IMR-90 (cell line): ENCODE data around the gene CD96. TPM values are rescaled to one million over a fixed set of nuclear protein-coding genes. Genes with fewer than 3 reads are reported as not detected.

Experiments used
- ATAC-seq: fragments of 200-7000 bp; cut with Tn5 transposase; 2 replicates; pipeline ENCODE4 v1.9.1; 2020; ENCODE audit warnings: low read depth, mild to moderate bottlenecking, moderate library complexity
- BruUV-seq: library from RNA; stranded (reverse); fragments of 400-500 nt; replicated peaks from 2 replicates; lab custom pipeline; 2021; lab: Mats Ljungman, UMichigan
- CTCF ChIA-PET: fragments of 300-600 bp; formaldehyde crosslinking; extraction: SDS; loops from one replicate; lab custom pipeline; 2021; ENCODE audit warnings: antibody characterized with exemption; lab: Yijun Ruan, JAX
- POLR2A ChIA-PET: fragments of 300-600 bp; sonication (Branson Sonifier 250); formaldehyde crosslinking; loops from one replicate; lab custom pipeline; 2022; ENCODE audit warnings: antibody characterized with exemption; ENCODE audit not compliant: unreplicated experiment; lab: Charles Lee
- DNase-seq: peaks from one replicate; pipeline ENCODE4 v3.0.0; 2013
- H2AFZ ChIP-seq: replicated peaks from 2 replicates; pipeline ENCODE3; 2013; ENCODE audit warnings: low read length, mild to moderate bottlenecking; ENCODE audit not compliant: poor library complexity
- H2AK5ac ChIP-seq: 2 replicates; pipeline ENCODE4 v1.6.1; 2013; ENCODE audit warnings: low read depth, low read length, inconsistent platforms
- H2AK9ac ChIP-seq: replicated peaks from 2 replicates; pipeline ENCODE3; 2013; ENCODE audit warnings: mild to moderate bottlenecking, low read depth, low read length, moderate library complexity; ENCODE audit not compliant: poor library complexity
- H2BK120ac ChIP-seq: 2 replicates; pipeline ENCODE4 v1.6.1; 2013; ENCODE audit warnings: low read depth, low read length, inconsistent platforms
- H2BK15ac ChIP-seq: 3 replicates; pipeline ENCODE4 v1.6.1; 2013; ENCODE audit warnings: low read depth, low read length, inconsistent platforms
- H2BK20ac ChIP-seq: 2 replicates; pipeline ENCODE4 v1.6.1; 2013; ENCODE audit warnings: low read depth, mild to moderate bottlenecking, inconsistent platforms, low read length, moderate library complexity
- H2BK5ac ChIP-seq: 2 replicates; pipeline ENCODE4 v1.6.1; 2013; ENCODE audit warnings: mild to moderate bottlenecking, low read depth, low read length, inconsistent platforms; ENCODE audit not compliant: poor library complexity, severe bottlenecking
- H3K14ac ChIP-seq: replicated peaks from 2 replicates; pipeline ENCODE4 v1.6.1; 2013; ENCODE audit warnings: low read depth, low read length, inconsistent platforms
- H3K18ac ChIP-seq: 2 replicates; pipeline ENCODE4 v1.6.1; 2013; ENCODE audit warnings: low read depth, low read length, control low read depth
- H3K23ac ChIP-seq: 2 replicates; pipeline ENCODE4 v1.6.1; 2013; ENCODE audit warnings: low read depth, low read length, inconsistent platforms
- H3K27ac ChIP-seq: 2 replicates; pipeline ENCODE4 v1.5.1; 2013; ENCODE audit warnings: mild to moderate bottlenecking, control low read depth, low read length; ENCODE audit not compliant: insufficient read depth
- H3K27me3 ChIP-seq: 2 replicates; pipeline ENCODE4 v1.6.1; 2013; ENCODE audit warnings: low read length; ENCODE audit not compliant: control insufficient read depth, insufficient read depth
- H3K36me3 ChIP-seq: 2 replicates; pipeline ENCODE4 v1.6.1; 2013; ENCODE audit warnings: low read length, mixed read lengths; ENCODE audit not compliant: control insufficient read depth, insufficient read depth
- H3K4ac ChIP-seq: 2 replicates; pipeline ENCODE4 v1.6.1; 2013; ENCODE audit warnings: low read depth, low read length, inconsistent platforms
- H3K4me1 ChIP-seq: 2 replicates; pipeline ENCODE4 v1.6.1; 2013; ENCODE audit warnings: low read length, mixed read lengths; ENCODE audit not compliant: control insufficient read depth, insufficient read depth
- H3K4me2 ChIP-seq: 2 replicates; pipeline ENCODE4 v1.6.1; 2013; ENCODE audit warnings: low read depth, mild to moderate bottlenecking, control low read depth, low read length, moderate library complexity
- H3K4me3 ChIP-seq: 2 replicates; pipeline ENCODE4 v1.5.1; 2013; ENCODE audit warnings: low read depth, mild to moderate bottlenecking, control low read depth, low read length, moderate library complexity; ENCODE audit not compliant: insufficient read depth
- H3K56ac ChIP-seq: 2 replicates; pipeline ENCODE4 v1.6.1; 2013; ENCODE audit warnings: low read length, inconsistent platforms; ENCODE audit not compliant: insufficient read depth; ENCODE audit errors: extremely low read depth
- H3K79me1 ChIP-seq, 2 experiments: 2 replicates each; pipeline ENCODE4 v1.6.1; 2013; ENCODE audit warnings: low read length in 2 of 2, inconsistent platforms in 1 of 2, low read depth in 1 of 2
- H3K9ac ChIP-seq: 2 replicates; pipeline ENCODE4 v1.6.1; 2013; ENCODE audit warnings: low read depth, low read length, control low read depth
- H3K9me1 ChIP-seq: 2 replicates; pipeline ENCODE4 v1.6.1; 2013; ENCODE audit warnings: low read length, inconsistent platforms; ENCODE audit not compliant: insufficient read depth
- H3K9me3 ChIP-seq: 2 replicates; pipeline ENCODE4 v1.6.1; 2013; ENCODE audit warnings: low read length; ENCODE audit not compliant: control insufficient read depth, insufficient read depth
- H4K20me1 ChIP-seq: 2 replicates; pipeline ENCODE4 v1.6.1; 2013; ENCODE audit warnings: low read length, inconsistent platforms; ENCODE audit not compliant: insufficient read depth
- H4K5ac ChIP-seq: 2 replicates; pipeline ENCODE4 v1.6.1; 2013; ENCODE audit warnings: mild to moderate bottlenecking, low read depth, low read length, control low read depth
- H4K8ac ChIP-seq, 2 experiments: 2 replicates each; pipeline ENCODE4 v1.6.1; 2013; ENCODE audit warnings: low read depth in 2 of 2, low read length in 2 of 2, control low read depth in 1 of 2, inconsistent platforms in 1 of 2
- H4K91ac ChIP-seq: 2 replicates; pipeline ENCODE4 v1.6.1; 2013; ENCODE audit warnings: low read depth, low read length, inconsistent platforms; ENCODE audit not compliant: insufficient read depth
- NFE2L2 ChIP-seq: fragments of 150-350 bp; IDR thresholded peaks from 2 replicates; pipeline ENCODE4 v1.6.1; 2016; ENCODE audit warnings: low read depth, mild to moderate bottlenecking, low read length
- RAD21 ChIP-seq: IDR thresholded peaks from 2 replicates; pipeline ENCODE4 v1.6.1; 2012; ENCODE audit warnings: low read length, improper control_type of control experiment
- RCOR1 ChIP-seq: IDR thresholded peaks from 2 replicates; pipeline ENCODE4 v1.6.1; 2012; ENCODE audit warnings: mild to moderate bottlenecking, low read length, improper control_type of control experiment; ENCODE audit not compliant: insufficient replicate concordance
- SMC3 ChIP-seq: fragments of 150-350 bp; IDR thresholded peaks from 2 replicates; pipeline ENCODE4 v1.6.1; 2016; ENCODE audit warnings: low read depth, mild to moderate bottlenecking, antibody characterized with exemption, low read length, moderate library complexity
- WGBS, 2 experiments: methylation state at CpG; one replicate each; pipeline versions ENCODE4 v1.1.5 to v1.1.7; 2013; ENCODE audit warnings: missing lambda C conversion rate in 2 of 2; ENCODE audit not compliant: insufficient read length in 1 of 2; ENCODE audit errors: extremely low coverage in 2 of 2; 5-methylcytosine and 5-hydroxymethylcytosine counted together
- dilution Hi-C: fragments of 300-500 bp; cut with HindIII; formaldehyde crosslinking; loops from one replicate; pipeline ENCODE4 v1.14.3; 2018; ENCODE audit warnings: low sequenced_read_pairs; ENCODE audit not compliant: unreplicated experiment
- in situ Hi-C: fragments of 300-500 bp; cut with MboI; formaldehyde crosslinking; loops from 3 replicates; pipeline ENCODE4 v1.14.3; 2019; ENCODE audit warnings: low sequenced_read_pairs, inconsistent platforms, mixed read lengths
- intact Hi-C: fragments of 100-400 bp; cut with micrococcal nuclease; formaldehyde crosslinking; loops from 2 replicates; pipeline ENCODE4 v1.10.0; 2022
- polyA plus RNA-seq, 3 experiments: library from polyadenylated mRNA; depleted of rRNA; stranded (reverse); fragments of >200 nt; gene quantifications; 2 replicates each; pipeline ENCODE4 v1.2.3, GENCODE V29; 2012; ENCODE audit warnings: low replicate concordance in 1 of 3
- total RNA-seq: library from RNA; depleted of rRNA; stranded (reverse); fragments of >200 nt; gene quantifications from 2 replicates; pipeline ENCODE4 v1.2.3, GENCODE V29; 2012
- TF ChIP-seq, protein P1 (sequence below): conservative IDR thresholded peaks from 2 replicates; pipeline ENCODE4 v1.5.1; 2012; ENCODE audit warnings: mild to moderate bottlenecking, low read depth, low read length, improper control_type of control experiment

Gene CD96
- total and polyA plus RNA-seq, 2 of the 4 experiments (the other 2 are of a cell fraction) = 0.05 to 0.18 TPM

DNA sequence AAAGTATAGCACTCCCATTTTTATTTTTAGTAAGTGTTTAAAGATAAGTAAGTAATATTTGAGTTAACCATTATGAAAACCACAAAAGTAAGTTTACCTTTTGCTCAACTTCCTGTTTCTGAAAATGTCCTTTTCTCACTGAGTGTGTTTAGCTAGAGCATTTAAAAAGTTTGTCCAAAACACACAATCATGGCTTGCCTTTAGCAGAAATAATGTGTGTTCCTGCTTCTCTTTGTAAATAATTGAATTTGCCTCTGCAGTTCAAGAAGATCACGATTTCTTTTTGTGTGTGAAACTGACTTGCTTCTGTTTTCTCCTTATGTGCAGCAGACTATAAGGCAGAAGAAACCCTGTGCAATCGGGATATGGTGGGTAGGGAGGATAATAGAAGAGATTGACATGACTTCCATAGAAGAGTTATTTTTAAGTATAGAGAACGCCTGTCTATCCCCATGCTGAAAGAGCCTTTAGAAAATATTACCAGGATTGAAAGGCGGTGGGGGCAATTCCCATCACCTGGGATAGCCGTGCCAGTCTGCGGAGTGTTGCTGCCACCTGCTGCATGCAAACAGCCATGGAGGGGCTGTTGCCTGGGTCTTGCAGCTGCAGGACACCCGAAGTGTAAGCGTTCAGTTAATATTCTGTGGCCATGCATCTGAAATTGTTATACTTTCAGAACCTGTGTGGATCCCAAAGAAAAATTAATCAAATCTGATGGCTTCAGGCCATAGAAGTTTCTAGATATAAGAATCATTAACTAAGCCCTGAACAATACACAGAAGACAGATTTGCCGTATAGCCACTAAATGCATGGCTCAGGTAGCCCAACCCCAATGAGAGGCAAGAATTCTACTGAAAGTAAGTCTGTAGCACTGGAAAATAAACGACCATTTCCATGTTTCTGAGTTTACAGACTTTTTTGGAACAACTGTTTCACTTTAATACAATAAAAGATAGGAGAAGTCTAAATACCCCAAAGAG lies 2.4 kb upstream of the CD96 start:
- ChIA-PET CTCF (interaction anchor here (0.6 to 1.4 kb wide), 2 partner anchors 329 to 1975 kb away, joined by 3 read pairs; no protein-coding TSS in a partner anchor), POLR2A (no interaction called here)
- H3K27ac ChIP-seq = no peak overlapping the region
- no peak overlapping the region for H2BK20ac ChIP-seq
- H3K9ac ChIP-seq = no peak overlapping the region
- intact Hi-C loops = loop anchor here (5.0 kb wide), 2 partner anchors 467 to 1012 kb away; partner anchors contain the start of gene NECTIN3
- no peak overlapping the region for H3K4ac ChIP-seq
- H3K56ac ChIP-seq = no peak overlapping the region
- no peaks in the 10 kb centered on the region for H4K20me1 ChIP-seq
- no TSS peak for BruUV-seq
- H3K18ac ChIP-seq = no peak overlapping the region
- no peak overlapping the region for H2BK5ac ChIP-seq
- H2BK15ac ChIP-seq = no peak overlapping the region
- H2BK120ac ChIP-seq = no peak overlapping the region
- H3K4me1 ChIP-seq = peaks cover 7% of the 10 kb centered on the region
- H3K9me3 ChIP-seq = no peaks in the 10 kb centered on the region
- no peak overlapping the region for H2AFZ ChIP-seq
- H3K4me2 ChIP-seq = peak overlapping the region; percentile 27; the same call in 1 of the 2 replicates
- H3K9me1 ChIP-seq = peaks cover 7% of the 10 kb centered on the region; the same call in 1 of the 2 replicates
- H4K8ac ChIP-seq = no peak overlapping the region
- dilution Hi-C loops = no loop called here
- H2AK9ac ChIP-seq = no peak overlapping the region
- DNase-seq (peak; percentile 41), ATAC-seq (peak; percentile 66)
- no peak overlapping the region for H4K5ac ChIP-seq
- no peaks in the 10 kb centered on the region for H3K27me3 ChIP-seq
- H3K79me1 ChIP-seq = no peaks in the 10 kb centered on the region
- in situ Hi-C loops = no loop called here
- H3K36me3 ChIP-seq = no peaks in the 10 kb centered on the region
- H3K4me3 ChIP-seq = no peak overlapping the region
- H4K91ac ChIP-seq = no peak overlapping the region
- WGBS, 2 experiments = 56% methylated on average over 5 of the region's 10 CpGs; no CpG with 5 or more reads in 1 of the 2 experiments
- H3K14ac ChIP-seq = no peak overlapping the region
- TF ChIP-seq, protein P1, sequence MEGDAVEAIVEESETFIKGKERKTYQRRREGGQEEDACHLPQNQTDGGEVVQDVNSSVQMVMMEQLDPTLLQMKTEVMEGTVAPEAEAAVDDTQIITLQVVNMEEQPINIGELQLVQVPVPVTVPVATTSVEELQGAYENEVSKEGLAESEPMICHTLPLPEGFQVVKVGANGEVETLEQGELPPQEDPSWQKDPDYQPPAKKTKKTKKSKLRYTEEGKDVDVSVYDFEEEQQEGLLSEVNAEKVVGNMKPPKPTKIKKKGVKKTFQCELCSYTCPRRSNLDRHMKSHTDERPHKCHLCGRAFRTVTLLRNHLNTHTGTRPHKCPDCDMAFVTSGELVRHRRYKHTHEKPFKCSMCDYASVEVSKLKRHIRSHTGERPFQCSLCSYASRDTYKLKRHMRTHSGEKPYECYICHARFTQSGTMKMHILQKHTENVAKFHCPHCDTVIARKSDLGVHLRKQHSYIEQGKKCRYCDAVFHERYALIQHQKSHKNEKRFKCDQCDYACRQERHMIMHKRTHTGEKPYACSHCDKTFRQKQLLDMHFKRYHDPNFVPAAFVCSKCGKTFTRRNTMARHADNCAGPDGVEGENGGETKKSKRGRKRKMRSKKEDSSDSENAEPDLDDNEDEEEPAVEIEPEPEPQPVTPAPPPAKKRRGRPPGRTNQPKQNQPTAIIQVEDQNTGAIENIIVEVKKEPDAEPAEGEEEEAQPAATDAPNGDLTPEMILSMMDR = peak; percentile 57
- no peak for TF ChIP-seq NFE2L2
- TF ChIP-seq RAD21 = peak; percentile 81
- no peak for TF ChIP-seq RCOR1
- TF ChIP-seq SMC3 = peak; percentile 44
- H2AK5ac ChIP-seq = no peak overlapping the region
- no peak overlapping the region for H3K23ac ChIP-seq
